PC-9 (cell line): ENCODE data around the gene SLC35B3. TPM values are rescaled to one million over a fixed set of nuclear protein-coding genes. Genes with fewer than 3 reads are reported as not detected.

Source experiments
- Bru-seq: library from RNA; stranded (reverse); fragments of 400-500 nt; gene quantifications from one replicate; lab custom pipeline; 2021; lab: Mats Ljungman, UMichigan
- BruChase-seq, 2 experiments: library from RNA; stranded (reverse); fragments of 400-500 nt; gene quantifications; one replicate each; lab custom pipeline; 2021; lab: Mats Ljungman, UMichigan
- BruUV-seq: library from RNA; stranded (reverse); fragments of 400-500 nt; replicated peaks from 2 replicates; lab custom pipeline; 2021; lab: Mats Ljungman, UMichigan
- CTCF ChIA-PET: fragments of 300-600 bp; sonication (Branson Sonifier 250); formaldehyde crosslinking; loops from one replicate; lab custom pipeline; 2022; ENCODE audit warnings: antibody characterized with exemption; lab: Charles Lee
- POLR2A ChIA-PET: fragments of 300-600 bp; sonication (Branson Sonifier 250); formaldehyde crosslinking; loops from one replicate; lab custom pipeline; 2022; ENCODE audit warnings: antibody characterized with exemption; ENCODE audit not compliant: unreplicated experiment; lab: Charles Lee
- DNase-seq, 2 experiments: peaks; one replicate each; pipeline versions ENCODE4 v3.0.0 to v3.0.0-alpha.2; 2015 to 2022; ENCODE audit warnings: mixed read lengths in 1 of 2
- H2AFZ ChIP-seq: fragments of 200-600 bp; sonication (generic); 2 replicates; pipeline ENCODE4 v1.8.1; 2017; ENCODE audit warnings: antibody characterized with exemption
- H3F3A ChIP-seq: fragments of 200-600 bp; sonication (generic); 2 replicates; pipeline ENCODE4 v1.8.1; 2017; ENCODE audit warnings: antibody characterized with exemption, mild to moderate bottlenecking, low read depth; ENCODE audit not compliant: insufficient read depth
- H3K27ac ChIP-seq: fragments of 200-600 bp; sonication (generic); 2 replicates; pipeline ENCODE4 v1.6.1; 2016; ENCODE audit warnings: mixed run types
- H3K27me3 ChIP-seq: fragments of 200-600 bp; sonication (generic); 2 replicates; pipeline ENCODE4 v1.6.1; 2016; ENCODE audit warnings: low read depth, mixed run types; ENCODE audit not compliant: insufficient read depth
- H3K36me3 ChIP-seq: fragments of 200-600 bp; sonication (generic); 2 replicates; pipeline ENCODE4 v1.6.1; 2016; ENCODE audit warnings: low read depth, mixed run types
- H3K4me1 ChIP-seq: fragments of 200-600 bp; sonication (generic); replicated peaks from 2 replicates; pipeline ENCODE4 v1.6.1; 2016; ENCODE audit warnings: mixed run types; ENCODE audit not compliant: insufficient read depth
- H3K4me2 ChIP-seq: fragments of 200-600 bp; sonication (generic); 2 replicates; pipeline ENCODE4 v1.6.1; 2017; ENCODE audit warnings: mixed run types
- H3K4me3 ChIP-seq: fragments of 200-600 bp; sonication (generic); 2 replicates; pipeline ENCODE4 v1.6.1; 2016; ENCODE audit warnings: mixed run types
- H3K79me2 ChIP-seq: fragments of 200-600 bp; sonication (generic); 2 replicates; pipeline ENCODE4 v1.6.1; 2017; ENCODE audit warnings: low read depth, mixed run types
- H3K9me2 ChIP-seq: fragments of 200-600 bp; sonication (generic); 2 replicates; pipeline ENCODE4 v1.8.1; 2017; ENCODE audit warnings: mild to moderate bottlenecking; ENCODE audit not compliant: insufficient read depth
- H3K9me3 ChIP-seq: fragments of 200-600 bp; sonication (generic); 2 replicates; pipeline ENCODE4 v1.8.1; 2016; ENCODE audit warnings: low read depth; ENCODE audit not compliant: insufficient read depth
- H4K20me1 ChIP-seq: fragments of 200-600 bp; sonication (generic); 2 replicates; pipeline ENCODE4 v1.8.1; 2017; ENCODE audit not compliant: insufficient read depth
- CTCF ChIP-seq: fragments of 200-600 bp; sonication (generic); conservative IDR thresholded peaks from 2 replicates; pipeline ENCODE4 v1.6.1; 2017; ENCODE audit warnings: mixed run types, antibody characterized with exemption, mild to moderate bottlenecking, moderate library complexity
- EZH2 ChIP-seq: fragments of 200-600 bp; sonication (generic); IDR thresholded peaks from 2 replicates; pipeline ENCODE4 v1.8.0; 2017; ENCODE audit warnings: antibody characterized with exemption, low read depth
- intact Hi-C: fragments of 100-400 bp; cut with micrococcal nuclease; formaldehyde crosslinking; loops from one replicate; pipeline ENCODE4 v1.10.0; 2022; ENCODE audit not compliant: unreplicated experiment
- long read RNA-seq: library from polyadenylated mRNA; stranded (forward); transcript quantifications from one replicate; pipeline ENCODE4 v2.0.0, GENCODE V29; 2022
- total RNA-seq: library from RNA; stranded (reverse); gene quantifications from 2 replicates; pipeline ENCODE4 v1.2.3, GENCODE V29; 2021

SLC35B3 gene
- total RNA-seq: 12.4 and 16.7 TPM in 2 replicates
- Bru-seq, nascent RNA: percentile 88 among the genes with signal in this experiment
- BruChase-seq, experiment 1, labeled RNA remaining after a 2-hour chase: percentile 89 among the genes with signal in this experiment
- BruChase-seq, experiment 2, labeled RNA remaining after a 6-hour chase: percentile 81 among the genes with signal in this experiment
- long read RNA-seq, transcript SLC35B3-202 (11 exons, 1,973 nt): major isoform, 11 of 54 reads
- long read RNA-seq, partial matches to known transcripts: 7 of 54 reads
- long read RNA-seq, other reads (novel, unspliced or antisense): 36 of 54 reads

GRCh38 chr6:8435093-8435844, at the start of gene SLC35B3:
TSS of gene SLC35B3 (minus strand) at chr6:8435545.
- TF ChIP-seq CTCF: no peak
- H4K20me1 ChIP-seq: no peaks in the 10 kb centered on the region
- no peaks in the 10 kb centered on the region for H3K36me3 ChIP-seq
- peak; percentile 68 to 97 for DNase-seq
- CTCF ChIA-PET: no interaction called here
- peaks cover 29% of the 10 kb centered on the region for H3K79me2 ChIP-seq
- H3K4me1 ChIP-seq: peaks cover 10% of the 10 kb centered on the region
- H2AFZ ChIP-seq: peak within 1 kb of the TSS; percentile 99
- intact Hi-C loops: loop anchor here (10.0 kb wide), 1 partner anchor 350 kb away; no protein-coding TSS in a partner anchor
- H3K4me3 ChIP-seq: peak within 1 kb of the TSS; percentile 91
- no peaks in the 10 kb centered on the region for H3K9me3 ChIP-seq
- H3K9me2 ChIP-seq: no peaks in the 10 kb centered on the region
- H3F3A ChIP-seq: no peaks in the 10 kb centered on the region
- BruUV-seq: TSS peak; percentile 81
- no peaks in the 10 kb centered on the region for H3K27me3 ChIP-seq
- peak within 1 kb of the TSS; percentile 88 for H3K4me2 ChIP-seq
- POLR2A ChIA-PET: interaction anchor here (0.6 kb wide), 2 partner anchors 351 to 970 kb away, joined by 4 to 6 read pairs; no protein-coding TSS in a partner anchor
- peak within 1 kb of the TSS; percentile 48 for H3K27ac ChIP-seq

GRCh38 chr6:8483650-8484049, 48.3 kb upstream of the SLC35B3 start:
- no peaks in the 10 kb centered on the region for H3K9me2 ChIP-seq
- no peak for DNase-seq
- ChIA-PET POLR2A (no interaction called here), CTCF (no interaction called here)
- H3K4me1 ChIP-seq: no peaks in the 10 kb centered on the region
- no peak overlapping the region for H3K27ac ChIP-seq
- no peak overlapping the region for H3K4me2 ChIP-seq
- no peaks in the 10 kb centered on the region for H3K36me3 ChIP-seq
- TF ChIP-seq CTCF: no peak
- no peak for TF ChIP-seq EZH2
- H3K27me3 ChIP-seq: no peaks in the 10 kb centered on the region
- H3F3A ChIP-seq: no peaks in the 10 kb centered on the region
- H2AFZ ChIP-seq: no peak overlapping the region
- H4K20me1 ChIP-seq: no peaks in the 10 kb centered on the region
- no TSS peak for BruUV-seq
- no peaks in the 10 kb centered on the region for H3K79me2 ChIP-seq
- H3K4me3 ChIP-seq: no peak overlapping the region
- no peaks in the 10 kb centered on the region for H3K9me3 ChIP-seq
- intact Hi-C loops: no loop called here

GRCh38 chr6:8481727-8482126, 46.4 kb upstream of the SLC35B3 start:
- Histone ChIP-seq H3K9me3 (no peaks in the 10 kb centered on the region), H3K4me2 (no peak overlapping the region), H3K27ac (no peak overlapping the region), H2AFZ (no peak overlapping the region), H3K4me1 (no peaks in the 10 kb centered on the region), H3K79me2 (no peaks in the 10 kb centered on the region), H3K9me2 (no peaks in the 10 kb centered on the region), H3F3A (no peaks in the 10 kb centered on the region), H3K36me3 (no peaks in the 10 kb centered on the region), H3K27me3 (no peaks in the 10 kb centered on the region), H4K20me1 (no peaks in the 10 kb centered on the region), H3K4me3 (no peak overlapping the region)
- TF ChIP-seq CTCF: peak; percentile 55; the same call in 1 of the 2 replicates
- no peak for TF ChIP-seq EZH2
- CTCF ChIA-PET: interaction anchor here (0.5 to 0.7 kb wide), 4 partner anchors 9 to 1948 kb away, joined by 3 to 4 read pairs (median 3); no protein-coding TSS in a partner anchor
- POLR2A ChIA-PET: interaction anchor here (0.7 kb wide), 1 partner anchor 1655 kb away, joined by 6 read pairs; no protein-coding TSS in a partner anchor
- intact Hi-C loops: no loop called here
- no TSS peak for BruUV-seq
- no peak for DNase-seq
